GM18520 (cell line): ENCODE data around the gene C10orf71.

Experiments
- ATAC-seq: cut with Tn5 transposase; IDR thresholded peaks from one replicate; pipeline ENCODE4 v1.9.1; 2021; ENCODE audit not compliant: unreplicated experiment

The C10orf71 gene

DNA sequence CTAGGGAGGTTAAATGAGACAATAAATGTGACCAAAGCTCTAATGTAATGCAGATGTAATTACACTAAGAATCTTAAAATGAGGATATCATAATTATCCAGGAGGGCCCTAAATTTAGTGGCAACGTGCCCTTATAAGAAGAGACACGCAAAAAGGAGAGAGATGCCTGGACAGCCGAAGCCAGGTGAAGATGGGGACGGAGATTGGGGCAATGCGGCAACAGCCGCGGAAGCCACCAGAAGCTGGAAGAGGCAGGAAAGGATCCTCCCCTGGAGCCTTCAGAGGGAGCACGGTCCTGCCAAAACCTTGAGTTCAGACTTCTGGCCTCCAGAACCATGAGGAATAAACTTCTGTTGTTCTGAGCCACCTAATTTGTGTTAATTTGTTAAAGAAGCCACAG is 25.3 kb upstream of the C10orf71 start:
- ATAC-seq = no peak

DNA sequence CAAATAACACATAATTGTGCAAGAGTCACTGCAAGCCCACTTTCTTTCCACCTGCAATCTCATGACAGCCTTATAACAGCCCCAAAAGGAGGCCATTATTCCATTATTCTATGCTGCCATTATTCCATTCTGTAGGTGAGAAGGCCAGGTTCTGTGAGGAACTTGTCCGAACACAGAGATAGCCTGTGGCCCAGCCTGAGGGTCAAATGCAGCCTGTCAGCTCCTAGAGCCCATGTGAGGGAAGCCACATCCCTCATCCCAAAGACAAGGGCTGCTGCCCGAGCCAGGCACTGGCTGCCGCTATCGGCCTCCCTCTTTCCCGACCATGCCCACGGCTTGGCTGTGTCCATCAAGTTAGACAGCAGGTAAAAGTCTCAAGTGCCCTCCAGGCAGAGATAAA is 24.1 kb upstream of the C10orf71 start:
- ATAC-seq = no peak

DNA sequence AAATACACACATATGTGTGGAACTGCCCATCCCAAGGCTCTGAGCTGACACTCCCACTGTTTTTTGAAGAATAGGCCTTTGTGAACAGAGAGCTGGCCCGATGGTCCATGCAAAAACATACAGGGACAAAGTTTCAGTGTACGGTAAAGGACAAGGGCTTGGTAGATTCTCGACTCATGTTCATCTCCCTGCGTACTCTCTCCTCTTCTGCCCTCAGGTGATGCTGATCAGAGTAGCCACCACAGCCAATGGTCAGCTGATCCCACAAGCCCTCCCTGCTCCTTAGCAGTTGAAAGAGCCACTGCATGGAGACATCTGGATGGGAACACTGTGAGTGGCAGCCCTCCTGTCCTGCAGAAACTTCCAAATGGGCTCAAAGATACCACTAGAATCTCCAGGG is 23.1 kb upstream of the C10orf71 start:
- ATAC-seq = no peak

DNA sequence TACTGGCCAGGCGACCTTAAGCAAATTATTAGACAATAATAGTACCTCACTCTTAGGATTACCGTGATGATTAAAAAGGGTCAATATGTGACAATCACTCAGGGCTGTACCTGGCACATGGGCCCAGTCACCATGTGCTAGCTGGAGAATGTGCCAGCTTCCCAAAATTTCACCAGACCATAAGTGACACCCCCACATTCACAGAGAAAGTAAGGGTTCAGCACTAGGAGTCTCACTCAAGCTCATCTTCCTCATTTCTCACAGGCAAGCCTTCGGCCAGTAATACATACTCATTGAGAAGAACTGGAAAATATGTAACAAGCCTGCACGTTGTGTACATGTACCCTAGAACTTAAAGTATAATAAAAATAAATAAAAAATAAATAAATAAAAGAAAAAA is 22.4 kb upstream of the C10orf71 start:
- no peak for ATAC-seq

DNA sequence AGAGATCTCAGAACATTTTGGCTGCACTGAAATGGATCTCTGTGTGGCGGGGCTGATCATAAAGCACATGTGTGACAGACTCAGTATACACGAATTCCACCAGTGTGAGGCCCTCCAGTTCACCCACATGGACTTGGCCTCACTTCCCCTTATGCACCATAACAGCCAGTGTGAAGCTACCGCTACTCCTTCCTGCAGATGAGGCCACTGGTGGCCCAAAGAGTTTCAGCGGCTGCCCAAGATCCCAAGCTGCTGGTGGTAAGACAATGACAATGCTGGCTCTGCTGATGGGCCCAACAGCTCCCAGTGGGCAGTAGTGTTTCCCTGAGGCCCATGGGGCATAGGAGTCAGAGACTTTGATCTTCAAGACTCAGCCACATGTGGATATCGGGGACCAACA is 21.0 kb upstream of the C10orf71 start:
- ATAC-seq = no peak

DNA sequence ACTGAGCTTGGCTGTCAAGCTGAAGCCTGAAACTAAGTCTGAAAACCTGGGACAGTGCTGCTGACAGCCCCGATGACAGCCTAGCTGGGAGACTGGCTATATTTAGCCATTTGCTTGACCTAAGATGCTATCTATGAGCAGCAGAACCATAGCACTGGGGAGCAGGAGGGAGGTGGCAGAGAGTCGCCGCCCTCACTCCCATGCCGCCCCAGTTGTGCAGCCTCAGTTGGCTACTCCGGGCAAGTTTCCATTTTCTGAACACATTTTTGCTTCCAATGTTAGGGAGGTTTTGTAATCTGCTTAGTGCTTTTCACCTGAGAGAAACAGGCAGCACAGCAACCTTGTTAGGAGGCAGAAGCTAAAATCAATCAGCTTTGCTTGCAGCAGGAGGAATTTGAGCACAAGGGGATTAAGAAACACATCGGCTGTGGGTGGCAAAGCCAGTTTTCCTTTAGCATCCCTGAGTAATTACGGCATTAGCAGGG is 20.4 kb upstream of the C10orf71 start:
- no peak for ATAC-seq

DNA sequence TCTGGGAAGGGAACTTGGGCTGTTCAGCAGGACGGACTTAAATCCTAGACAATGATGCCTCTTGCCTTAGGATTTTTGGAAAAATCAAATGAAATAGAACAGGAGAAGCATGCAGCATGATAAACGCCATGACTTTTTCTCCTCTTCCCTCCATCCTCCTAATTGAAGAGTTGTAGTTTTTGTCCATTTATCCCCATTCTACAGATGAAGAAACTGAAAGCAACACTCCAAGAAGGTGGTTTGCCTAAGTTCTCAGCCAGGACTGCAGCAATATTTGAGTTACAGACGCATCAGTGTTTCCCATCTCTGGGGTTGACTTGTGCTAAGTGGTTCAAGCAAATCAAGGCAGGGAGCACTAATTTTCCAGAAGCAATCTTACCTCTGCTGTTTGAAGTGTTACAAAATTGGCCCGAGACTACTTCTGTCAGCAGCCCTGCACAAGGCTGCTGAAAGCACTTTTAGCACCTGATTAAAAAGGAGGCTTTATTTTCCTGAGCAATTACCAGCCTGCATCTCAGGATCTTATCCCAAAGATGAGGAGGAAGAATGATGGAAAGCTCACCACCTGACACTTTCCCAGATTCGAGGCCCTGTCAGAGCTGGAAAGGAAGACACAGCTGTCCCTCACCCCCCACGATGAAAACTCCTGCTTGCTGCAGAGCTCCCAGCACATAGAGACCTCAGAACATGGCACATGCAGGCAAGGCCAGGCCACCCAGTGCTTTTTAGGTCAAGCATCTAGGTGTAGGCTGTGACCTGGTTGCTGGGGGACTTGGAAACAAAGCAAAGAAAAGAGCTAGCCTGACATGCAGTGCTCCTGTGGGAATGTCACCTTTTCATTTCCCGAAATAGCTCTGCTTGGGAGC is 19.7 kb upstream of the C10orf71 start:
- ATAC-seq = no peak

DNA sequence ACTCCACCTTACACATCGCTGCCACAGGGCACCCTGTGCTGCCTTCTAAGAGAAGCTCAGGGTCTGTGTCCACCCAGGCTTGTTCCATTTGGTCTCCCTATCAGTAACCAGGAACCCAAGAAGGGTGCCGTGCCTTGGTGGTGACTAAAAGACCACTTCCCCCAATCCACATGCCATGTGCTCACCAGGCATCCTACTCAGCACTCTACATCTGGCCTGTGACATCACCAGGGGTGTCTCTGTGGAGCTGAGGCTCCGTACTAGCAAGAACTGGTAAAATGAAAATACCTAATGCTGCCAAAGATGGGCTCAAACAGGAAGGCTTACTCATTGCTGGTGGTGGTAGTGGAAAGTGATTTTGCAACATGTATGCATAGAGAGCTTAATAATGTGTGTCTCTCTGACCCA is 19.0 kb upstream of the C10orf71 start:
- ATAC-seq = no peak

DNA sequence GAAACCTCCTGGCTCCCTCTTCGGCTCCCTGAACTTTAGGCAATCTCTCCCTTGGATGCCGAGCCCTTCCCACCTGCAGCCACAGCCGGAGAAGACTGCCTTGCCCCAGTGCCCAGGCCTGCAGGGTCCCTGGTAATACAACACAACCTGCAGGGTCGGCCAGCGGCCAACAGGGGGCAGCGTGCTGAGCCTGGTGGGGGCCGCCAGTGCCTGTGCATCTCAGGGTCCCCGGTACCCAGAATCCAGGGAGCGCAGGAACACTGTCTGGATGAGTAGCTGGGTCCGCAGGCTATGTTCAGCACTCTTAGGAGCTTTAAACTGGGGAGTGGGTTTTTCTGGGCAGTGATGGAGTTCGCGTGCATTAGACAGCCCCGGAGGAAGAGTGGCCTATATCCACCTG is 17.5 kb upstream of the C10orf71 start:
- ATAC-seq = no peak

DNA sequence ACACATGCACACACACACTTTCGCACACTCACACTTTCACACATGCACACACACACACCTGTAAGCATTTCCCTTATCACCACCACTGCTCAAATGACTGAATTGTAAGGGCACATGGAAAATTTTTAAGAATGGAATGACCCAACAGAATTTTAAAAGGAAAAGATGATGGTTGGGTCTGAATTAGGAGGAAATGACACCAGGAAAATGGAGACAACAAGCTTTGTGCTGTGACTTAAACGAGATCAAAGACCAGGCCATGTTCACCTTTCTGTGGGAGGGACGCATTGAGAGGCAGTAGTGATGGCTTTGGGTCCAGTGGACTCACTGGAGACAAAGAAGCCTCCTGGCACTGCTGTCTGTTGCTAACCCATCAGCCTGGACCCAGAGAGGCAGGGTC is 16.7 kb upstream of the C10orf71 start:
- ATAC-seq = no peak

DNA sequence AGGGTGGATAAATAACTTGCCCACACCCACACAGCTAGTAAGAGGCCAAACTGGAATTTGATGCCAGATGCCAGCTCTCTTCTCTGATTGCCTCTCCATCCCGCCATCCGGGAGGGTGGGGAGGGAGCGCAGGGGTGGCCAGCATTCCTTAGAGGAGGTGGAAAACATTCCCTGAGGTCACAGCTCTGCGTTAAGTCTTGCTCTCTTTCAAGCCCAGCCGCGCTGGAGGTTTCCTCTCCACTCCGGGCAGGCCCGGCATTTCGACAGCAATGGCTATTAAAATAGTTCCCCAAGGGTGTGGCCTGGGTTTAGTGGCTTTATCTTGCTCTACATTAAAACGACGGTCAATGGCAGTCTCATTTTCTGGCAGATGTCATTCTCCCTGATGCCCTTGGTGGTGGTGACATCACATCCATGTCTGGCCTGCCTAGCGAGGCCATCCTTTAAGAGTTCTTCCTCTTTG is 16.1 kb upstream of the C10orf71 start:
- ATAC-seq = no peak

DNA sequence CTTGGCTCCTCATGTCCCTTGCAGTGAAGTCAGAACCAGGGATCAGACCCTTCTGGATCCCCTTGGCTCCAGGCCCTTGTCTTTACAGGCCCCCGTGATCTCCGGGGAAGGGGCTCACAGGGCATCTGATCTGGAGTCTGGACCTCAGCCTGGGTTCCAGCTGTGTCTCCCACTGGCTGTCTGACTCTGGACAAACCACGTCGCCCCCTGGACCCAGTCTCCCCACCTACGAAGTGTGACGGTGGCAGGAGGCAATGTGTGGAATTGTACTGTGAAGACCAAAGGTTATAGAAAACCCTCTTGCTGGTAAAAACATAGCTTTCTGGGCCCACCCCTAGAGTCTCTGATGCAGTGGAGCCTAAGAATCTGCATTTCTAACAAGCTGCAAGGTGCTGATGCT is 15.5 kb upstream of the C10orf71 start:
- ATAC-seq = no peak

DNA sequence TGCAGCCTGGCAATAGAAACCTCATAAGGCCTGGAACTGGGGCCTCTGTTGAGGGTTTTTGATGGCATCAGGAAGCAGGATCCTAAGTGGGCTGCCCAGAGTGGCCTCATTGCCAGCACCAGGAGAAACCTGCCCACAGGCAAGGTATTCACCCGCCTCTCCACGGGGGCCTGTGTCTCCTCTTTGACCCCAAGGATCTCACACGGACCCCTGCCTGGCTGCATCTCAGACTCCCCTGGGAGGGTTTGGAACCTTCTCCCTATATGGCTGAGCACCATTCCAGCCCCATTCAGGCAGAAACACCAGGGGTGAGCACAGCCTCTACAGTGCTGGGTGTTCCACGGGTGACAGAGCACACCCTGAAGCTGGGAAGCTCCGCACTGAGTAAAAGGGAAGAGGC is 14.6 kb upstream of the C10orf71 start:
- no peak for ATAC-seq

DNA sequence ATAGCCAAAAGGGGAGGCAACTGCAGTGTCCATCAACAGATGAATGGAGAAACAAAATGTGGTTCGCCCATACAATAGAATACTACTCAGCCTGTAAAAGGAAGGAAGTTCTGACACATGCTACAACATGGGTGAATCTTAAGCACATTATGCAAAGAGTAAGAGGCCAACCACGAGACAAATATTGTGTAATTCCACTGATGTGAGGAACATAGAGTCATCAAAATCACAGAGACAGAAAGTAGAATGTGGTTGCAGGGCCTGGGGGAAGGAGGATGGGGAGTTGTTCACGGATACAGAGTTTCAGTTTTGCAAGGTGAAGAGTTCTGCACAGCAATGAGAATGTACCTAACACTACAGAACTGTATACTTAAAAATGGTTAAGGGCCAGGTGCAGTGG is 13.7 kb upstream of the C10orf71 start:
- no peak for ATAC-seq

DNA sequence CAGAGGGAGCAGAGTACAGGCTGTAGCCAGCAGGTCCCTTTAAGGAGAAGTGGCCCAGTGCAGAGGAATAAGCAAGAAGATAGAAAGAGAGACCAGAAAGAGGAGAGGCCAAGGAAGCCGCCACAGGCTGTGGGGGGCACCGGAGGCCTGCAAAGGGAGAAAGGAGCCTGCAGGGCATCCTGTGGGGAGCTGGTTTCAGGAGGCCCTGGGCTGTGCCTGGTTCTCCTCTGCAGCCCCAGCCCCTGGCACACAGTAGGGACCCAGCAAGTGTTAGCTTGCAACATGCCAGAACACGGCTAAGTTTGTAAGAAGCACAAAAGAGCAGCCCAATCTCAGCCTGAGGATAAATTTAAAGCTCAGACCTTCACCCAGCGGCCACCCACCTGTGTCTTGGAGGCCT is 12.3 kb upstream of the C10orf71 start:
- ATAC-seq = no peak

DNA sequence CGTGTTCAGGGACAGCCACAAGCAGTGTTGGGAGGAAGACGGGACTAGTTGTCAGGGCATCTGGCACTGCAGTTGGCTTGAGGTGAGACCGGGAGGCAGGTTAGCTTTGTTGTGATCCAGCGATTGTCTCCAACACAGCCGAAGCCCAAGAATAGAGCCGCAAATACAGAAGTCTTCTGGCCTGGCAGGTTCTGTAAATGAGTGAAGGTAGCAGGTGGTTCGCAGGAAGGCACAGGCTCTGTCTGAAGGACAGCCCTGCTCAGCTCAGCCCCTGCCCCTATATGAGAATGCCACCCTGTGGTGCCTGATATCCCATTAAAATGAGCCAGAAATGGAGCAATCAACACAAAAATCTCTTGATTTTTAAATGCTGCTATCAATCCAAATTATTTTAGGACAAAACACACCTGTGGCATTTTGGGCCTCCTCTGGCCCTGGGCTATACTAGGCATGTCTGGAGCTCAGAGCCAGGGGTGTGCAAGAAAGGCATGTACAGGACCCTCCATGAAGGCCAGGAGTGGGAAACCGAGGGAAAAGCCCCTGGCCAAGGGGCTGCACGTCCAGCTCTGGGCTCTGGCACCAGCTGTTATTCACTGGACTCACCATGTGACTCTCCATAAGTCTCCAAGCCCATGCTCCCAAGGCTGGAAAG is 11.2 kb upstream of the C10orf71 start:
- ATAC-seq = no peak

DNA sequence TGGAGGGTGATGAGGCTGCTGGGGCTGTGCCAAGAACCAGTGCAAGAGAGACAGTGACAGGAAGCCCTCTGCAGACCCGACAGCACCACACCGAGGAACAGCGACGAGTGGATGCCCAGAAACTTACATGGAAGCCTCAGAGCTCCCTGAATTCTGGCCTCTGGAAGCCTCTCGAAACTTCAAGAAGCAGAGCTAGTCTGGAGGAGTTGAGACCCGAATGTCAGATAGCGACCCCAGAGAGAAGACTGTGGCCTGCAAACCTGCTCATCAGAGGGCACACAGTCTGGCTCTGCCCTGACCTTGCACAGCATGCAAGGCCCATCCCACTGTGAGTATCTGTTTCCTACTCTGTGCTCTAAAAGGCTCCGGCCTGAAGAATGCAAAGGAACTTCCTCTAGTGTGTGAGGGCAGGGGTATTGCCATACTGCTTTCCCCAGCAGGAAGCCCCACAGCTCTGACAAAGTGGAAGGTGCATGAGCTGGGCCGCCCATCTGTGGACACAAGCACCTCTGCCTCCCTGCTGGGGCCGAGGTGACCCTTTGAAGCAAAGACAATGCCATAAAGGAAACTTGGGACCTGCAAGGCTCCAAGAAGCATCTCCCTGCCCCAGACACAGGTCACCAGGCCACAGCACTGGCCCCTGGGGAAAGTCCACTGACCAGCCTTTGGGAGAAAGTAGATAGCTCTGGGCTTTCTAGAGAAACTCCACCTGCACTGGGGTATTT is 10.5 kb upstream of the C10orf71 start:
- no peak for ATAC-seq

DNA sequence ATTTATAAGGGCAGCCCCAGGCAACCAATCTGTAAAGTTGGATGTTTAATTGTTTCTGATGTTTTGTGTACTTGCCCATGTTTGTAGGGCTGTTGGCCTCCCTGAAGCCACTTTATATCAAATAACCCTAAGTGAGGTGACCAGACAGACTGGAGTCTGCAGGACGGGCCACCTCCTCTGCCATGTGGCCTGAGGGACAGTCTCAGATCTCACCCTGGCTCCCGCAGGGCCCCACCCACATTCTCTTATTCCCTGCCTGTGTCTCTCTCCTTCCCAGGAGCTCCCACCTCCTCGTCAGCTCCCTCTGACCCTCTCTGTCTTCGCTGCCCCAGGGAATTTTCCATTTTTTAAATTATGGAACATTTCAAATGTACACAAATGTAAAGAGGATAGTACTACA is 9.5 kb upstream of the C10orf71 start:
- no peak for ATAC-seq

DNA sequence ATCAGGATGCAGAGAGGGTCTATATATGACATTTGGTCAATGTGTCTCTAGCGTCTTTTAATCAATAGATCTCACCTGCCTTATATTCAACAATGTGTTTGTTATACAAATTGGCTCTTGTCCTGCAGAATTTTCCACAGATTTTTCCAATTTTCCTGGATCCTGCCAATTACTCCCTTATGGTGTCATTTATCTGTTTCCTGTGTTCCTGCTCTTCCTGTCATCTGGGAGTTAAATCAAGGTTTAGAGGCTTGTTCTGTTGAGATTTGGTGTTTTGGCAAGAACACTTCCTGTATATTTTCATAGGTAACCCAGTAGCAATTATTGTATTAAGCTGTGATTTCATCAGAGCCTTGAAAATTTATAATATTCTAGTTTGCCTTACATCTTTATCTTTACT is 8.8 kb upstream of the C10orf71 start:
- ATAC-seq = no peak

DNA sequence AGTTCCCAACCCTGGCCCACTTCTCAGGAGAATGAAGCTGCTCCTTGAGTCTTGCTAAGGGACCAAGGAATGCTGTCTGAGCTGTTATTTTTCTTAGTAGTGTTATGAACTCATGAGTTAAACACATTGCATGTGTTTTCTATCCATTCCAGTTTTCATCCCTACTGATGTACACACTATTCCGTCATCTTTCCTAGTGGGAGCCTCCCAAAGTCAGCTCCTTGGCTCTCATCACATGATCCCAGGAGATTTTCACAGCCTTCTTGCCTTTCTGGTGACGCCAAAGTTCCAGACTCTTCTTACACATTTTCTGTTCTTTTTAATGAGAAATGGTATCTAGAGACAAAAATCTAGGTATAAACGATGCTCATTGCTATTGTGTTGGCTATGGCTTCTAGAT is 8.4 kb upstream of the C10orf71 start:
- no peak for ATAC-seq

DNA sequence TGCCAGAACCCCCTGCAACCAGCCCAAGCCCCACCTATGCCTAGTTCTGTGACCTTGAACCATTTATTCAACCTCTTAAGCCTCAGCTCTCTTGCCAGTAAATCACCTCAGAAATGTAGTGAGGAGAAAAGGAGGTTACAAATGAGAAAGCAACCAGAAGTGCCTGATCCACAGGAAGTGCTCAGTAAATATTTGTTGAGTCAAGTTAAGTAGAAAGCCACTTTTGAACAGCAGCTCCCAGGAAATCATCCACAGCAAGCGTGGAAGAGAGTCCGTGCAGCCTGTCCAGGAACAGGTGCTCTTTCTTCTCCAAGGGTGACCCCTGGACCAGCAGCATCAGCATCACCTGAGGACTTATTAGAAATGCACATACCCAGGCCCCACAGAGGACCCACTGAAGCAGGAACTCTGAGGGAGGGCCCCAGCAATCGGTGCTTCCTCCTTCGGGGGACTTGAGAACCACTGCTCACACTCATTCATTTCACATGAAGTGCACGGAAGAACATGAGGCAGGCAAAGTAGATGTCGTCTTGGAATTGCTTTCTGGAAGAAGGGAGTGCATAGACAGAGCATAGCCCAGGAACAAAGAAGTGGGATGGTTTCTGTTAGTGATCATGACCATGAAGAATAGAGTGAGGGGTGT is 6.3 kb upstream of the C10orf71 start:
- ATAC-seq = no peak
